ENCODE results near the gene GALNS.

DNA sequence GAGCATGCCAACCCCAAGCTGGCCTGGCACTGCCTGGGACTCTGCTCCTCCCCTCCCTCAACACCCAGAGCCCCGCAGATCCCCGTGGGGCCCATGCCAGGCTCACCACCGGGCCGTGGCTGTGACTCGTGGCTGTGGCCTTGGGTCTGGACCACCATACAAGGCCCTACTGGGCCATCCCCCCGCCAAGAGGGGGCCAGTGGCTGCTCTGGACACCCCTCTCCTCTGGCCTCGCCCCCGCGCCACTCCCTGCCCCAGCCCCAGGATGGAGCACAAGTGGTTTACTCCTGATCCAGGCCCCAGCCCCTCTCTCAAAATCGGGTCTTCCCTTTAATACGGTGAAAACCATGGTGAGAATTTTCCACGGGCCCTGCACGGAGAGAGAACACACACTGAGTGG is 6.7 kb upstream of the GALNS start:
- TF ChIP-seq, protein P1, sequence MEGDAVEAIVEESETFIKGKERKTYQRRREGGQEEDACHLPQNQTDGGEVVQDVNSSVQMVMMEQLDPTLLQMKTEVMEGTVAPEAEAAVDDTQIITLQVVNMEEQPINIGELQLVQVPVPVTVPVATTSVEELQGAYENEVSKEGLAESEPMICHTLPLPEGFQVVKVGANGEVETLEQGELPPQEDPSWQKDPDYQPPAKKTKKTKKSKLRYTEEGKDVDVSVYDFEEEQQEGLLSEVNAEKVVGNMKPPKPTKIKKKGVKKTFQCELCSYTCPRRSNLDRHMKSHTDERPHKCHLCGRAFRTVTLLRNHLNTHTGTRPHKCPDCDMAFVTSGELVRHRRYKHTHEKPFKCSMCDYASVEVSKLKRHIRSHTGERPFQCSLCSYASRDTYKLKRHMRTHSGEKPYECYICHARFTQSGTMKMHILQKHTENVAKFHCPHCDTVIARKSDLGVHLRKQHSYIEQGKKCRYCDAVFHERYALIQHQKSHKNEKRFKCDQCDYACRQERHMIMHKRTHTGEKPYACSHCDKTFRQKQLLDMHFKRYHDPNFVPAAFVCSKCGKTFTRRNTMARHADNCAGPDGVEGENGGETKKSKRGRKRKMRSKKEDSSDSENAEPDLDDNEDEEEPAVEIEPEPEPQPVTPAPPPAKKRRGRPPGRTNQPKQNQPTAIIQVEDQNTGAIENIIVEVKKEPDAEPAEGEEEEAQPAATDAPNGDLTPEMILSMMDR (IDR thresholded peaks at IDR 0.05; ENCODE audit: low read depth, low read length, missing input control) = no peak
- TF ChIP-seq EGR1 (IDR thresholded peaks at IDR 0.05; ENCODE audit: low read depth in 2 of 2) = no peak
- TF ChIP-seq JUND (IDR thresholded peaks at IDR 0.05) = no peak
- TF ChIP-seq FOXA2 (IDR thresholded peaks at IDR 0.05) = no peak
- TF ChIP-seq, protein P2, sequence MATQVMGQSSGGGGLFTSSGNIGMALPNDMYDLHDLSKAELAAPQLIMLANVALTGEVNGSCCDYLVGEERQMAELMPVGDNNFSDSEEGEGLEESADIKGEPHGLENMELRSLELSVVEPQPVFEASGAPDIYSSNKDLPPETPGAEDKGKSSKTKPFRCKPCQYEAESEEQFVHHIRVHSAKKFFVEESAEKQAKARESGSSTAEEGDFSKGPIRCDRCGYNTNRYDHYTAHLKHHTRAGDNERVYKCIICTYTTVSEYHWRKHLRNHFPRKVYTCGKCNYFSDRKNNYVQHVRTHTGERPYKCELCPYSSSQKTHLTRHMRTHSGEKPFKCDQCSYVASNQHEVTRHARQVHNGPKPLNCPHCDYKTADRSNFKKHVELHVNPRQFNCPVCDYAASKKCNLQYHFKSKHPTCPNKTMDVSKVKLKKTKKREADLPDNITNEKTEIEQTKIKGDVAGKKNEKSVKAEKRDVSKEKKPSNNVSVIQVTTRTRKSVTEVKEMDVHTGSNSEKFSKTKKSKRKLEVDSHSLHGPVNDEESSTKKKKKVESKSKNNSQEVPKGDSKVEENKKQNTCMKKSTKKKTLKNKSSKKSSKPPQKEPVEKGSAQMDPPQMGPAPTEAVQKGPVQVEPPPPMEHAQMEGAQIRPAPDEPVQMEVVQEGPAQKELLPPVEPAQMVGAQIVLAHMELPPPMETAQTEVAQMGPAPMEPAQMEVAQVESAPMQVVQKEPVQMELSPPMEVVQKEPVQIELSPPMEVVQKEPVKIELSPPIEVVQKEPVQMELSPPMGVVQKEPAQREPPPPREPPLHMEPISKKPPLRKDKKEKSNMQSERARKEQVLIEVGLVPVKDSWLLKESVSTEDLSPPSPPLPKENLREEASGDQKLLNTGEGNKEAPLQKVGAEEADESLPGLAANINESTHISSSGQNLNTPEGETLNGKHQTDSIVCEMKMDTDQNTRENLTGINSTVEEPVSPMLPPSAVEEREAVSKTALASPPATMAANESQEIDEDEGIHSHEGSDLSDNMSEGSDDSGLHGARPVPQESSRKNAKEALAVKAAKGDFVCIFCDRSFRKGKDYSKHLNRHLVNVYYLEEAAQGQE (IDR thresholded peaks at IDR 0.05) = no peak
- TF ChIP-seq, protein P3, sequence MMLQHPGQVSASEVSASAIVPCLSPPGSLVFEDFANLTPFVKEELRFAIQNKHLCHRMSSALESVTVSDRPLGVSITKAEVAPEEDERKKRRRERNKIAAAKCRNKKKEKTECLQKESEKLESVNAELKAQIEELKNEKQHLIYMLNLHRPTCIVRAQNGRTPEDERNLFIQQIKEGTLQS (IDR thresholded peaks at IDR 0.05) = no peak
- TF ChIP-seq TAF1 (conservative IDR thresholded peaks at IDR 0.05) = no peak
- TF ChIP-seq, protein P4, sequence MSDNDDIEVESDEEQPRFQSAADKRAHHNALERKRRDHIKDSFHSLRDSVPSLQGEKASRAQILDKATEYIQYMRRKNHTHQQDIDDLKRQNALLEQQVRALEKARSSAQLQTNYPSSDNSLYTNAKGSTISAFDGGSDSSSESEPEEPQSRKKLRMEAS (IDR thresholded peaks at IDR 0.05) = no peak
- no peak for TF ChIP-seq GABPA (IDR thresholded peaks at IDR 0.05 in 1 of 2, conservative IDR thresholded peaks at IDR 0.05 in 1 of 2)
